Heart left ventricle (tissue), 16 donors: Measurements from ENCODE around the gene PGF. TPM values are rescaled to one million over a fixed set of nuclear protein-coding genes. Genes with fewer than 3 reads are reported as not detected.

ENCODE experiments used
- ATAC-seq, 4 donors: fragments of 200-7000 bp; cut with Tn5 transposase; one replicate each; pipeline ENCODE4 v1.9.1; 2020 to 2022; ENCODE audit warnings: moderate library complexity in 4 of 4, mild to moderate bottlenecking in 3 of 4, moderate number of reproducible peaks in 1 of 4
- DNase-seq, 5 donors: peaks; one replicate each; pipeline ENCODE4 v3.0.0-alpha.2; 2020
- H3K27ac ChIP-seq, 12 donors: fragments of 200-600 bp; sonication (generic) in 4 of 12; one replicate each; pipeline versions ENCODE4 v1.5.0 to v1.8.0; 2016 to 2022; ENCODE audit warnings: mild to moderate bottlenecking in 2 of 12
- H3K27me3 ChIP-seq, 9 donors: fragments of 200-600 bp; sonication (generic) in 2 of 9; one replicate each; pipeline versions ENCODE4 v1.5.1 to v1.8.0; 2016 to 2022; ENCODE audit warnings: mild to moderate bottlenecking in 3 of 9
- H3K36me3 ChIP-seq, 9 donors: fragments of 200-600 bp; sonication (generic) in 2 of 9; one replicate each; pipeline versions ENCODE4 v1.5.0 to v1.8.0; 2018 to 2022; ENCODE audit warnings: mild to moderate bottlenecking in 2 of 9
- H3K4me1 ChIP-seq, 12 donors: fragments of 200-600 bp; sonication (generic) in 4 of 12; one replicate each; pipeline versions ENCODE4 v1.5.0 to v1.8.0; 2016 to 2022; ENCODE audit warnings: mild to moderate bottlenecking in 3 of 12
- H3K4me3 ChIP-seq, 12 donors: fragments of 200-600 bp; sonication (generic) in 4 of 12; one replicate each; pipeline versions ENCODE4 v1.5.0 to v1.8.0; 2017 to 2022; ENCODE audit warnings: mild to moderate bottlenecking in 9 of 12, moderate library complexity in 4 of 12
- H3K9me3 ChIP-seq, 12 donors: fragments of 200-600 bp; sonication (generic) in 4 of 12; one replicate each; pipeline versions ENCODE4 v1.5.0 to v1.8.0; 2016 to 2022; ENCODE audit warnings: mild to moderate bottlenecking in 1 of 12
- CTCF ChIP-seq, 12 donors: fragments of 200-600 bp; sonication (generic) in 4 of 12; IDR thresholded peaks; one replicate each; pipeline versions ENCODE4 v1.5.0 to v1.8.0; 2018 to 2022; ENCODE audit warnings: antibody characterized with exemption in 12 of 12, mild to moderate bottlenecking in 5 of 12
- POLR2A ChIP-seq, 2 donors: fragments of 450-650 bp; IDR thresholded peaks; one replicate each; pipeline ENCODE4 v1.6.1; 2017; ENCODE audit warnings: antibody characterized with exemption in 2 of 2, mild to moderate bottlenecking in 2 of 2, moderate library complexity in 2 of 2
- WGBS, 4 donors: extraction: QIAGEN DNeasy Blood & Tissue Kit in 2 of 4; methylation state at CpG; one replicate each; pipeline versions ENCODE4 v1.1.5 to v1.1.7; 2013 to 2018; 5-methylcytosine and 5-hydroxymethylcytosine counted together
- intact Hi-C, 10 donors: fragments of 100-400 bp; cut with DNase I; formaldehyde crosslinking; loops; one replicate each; pipeline versions ENCODE4 v1.11.1 to v1.14.2; 2022
- polyA plus RNA-seq, 2 donors: library from polyadenylated mRNA; stranded (reverse); fragments of 200-250 nt; gene quantifications; one replicate each; pipeline ENCODE4 v1.2.3, GENCODE V29; 2013
- total RNA-seq, 9 donors: library from RNA; depleted of rRNA in 2 of 9; stranded (reverse); fragments of >200 nt in 2 of 9; fragmentation: NEBNext Ultra II Directional in 3 of 9; extraction: Animal tissue kit (Norgen Biotek cat#: 25700) in 3 of 9; gene quantifications; one replicate each; pipeline versions ENCODE4 v1.1.0 to v1.2.4, GENCODE V29; 2016 to 2023
- donor health status: ischemic (EF 13 %, LVEDD 7.1; RV severe dilation, severe dysfunction).
- donor health status: healthy with polysubstance abuse.
- donor health status: DM: no; HTN: yes; CAD: no.
- donor health status: DM: no; HTN: no; CAD: no.
- donor health status: ischemic (EF 25% LVEDD 6.9; RV normal size, moderate dysfunction).
- donor health status: ischemic (EF 25% LVEDD 5.7; RV mildly dilated, moderate dysfunction).
- donor health status: healthy.
- donor health status: DM: yes; HTN: yes; CAD: no.
- donor health status: ischemic (EF 35%, LVEDD 5.7; RV mildly dilated, moderate dysfunction).
- donor health status: nonischemic (EF 11% LVEDD 7.7; RV severe dilation, severe dysfunction).
- donor health status: DM: yes; HTN: yes; CAD: no.
- donor health status: PGD.
- donor health status: ischemic (EF 29% LVEDD 5.4; RV normal size, mild dysfunction).
- donor health status: nonischemic (EF 23%, LVEDD 6.1; RV moderate dilation, normal function).

The PGF gene
- total and polyA plus RNA-seq, 11 donors: 4.1 to 30.4 (median 5.9) TPM

GRCh38 chr14:74942608-74943007 lies 12.8 kb downstream of the PGF start:
- Histone ChIP-seq H3K36me3 (peaks cover 0 to 33% (median 15%) of the 10 kb centered on the region in 9 donors), H3K27me3 (no peaks in the 10 kb centered on the region), H3K4me3 (peak overlapping the region in 1 of 12 donors; percentile 41), H3K4me1 (peaks cover 0 to 69% (median 52%) of the 10 kb centered on the region in 12 donors), H3K9me3 (no peaks in the 10 kb centered on the region), H3K27ac (peak overlapping the region; percentile 59 to 94 (median 83))
- WGBS, 4 donors: 91 to 93% (median 92%) methylated on average over 10 to 11 of the region's 11 CpGs
- TF ChIP-seq POLR2A (IDR thresholded peaks at IDR 0.05) (no peak), CTCF (IDR thresholded peaks at IDR 0.05) (no peak)
- intact Hi-C loops: loop anchor here in 5 of 10 donors (5.0 to 10.0 kb wide), 4 partner anchors 62 to 142 kb away; partner anchors contain the start of genes ACYP1 (in 1 of the 5), EIF2B2 (in 1 of the 5) and ZC2HC1C (in 1 of the 5)
- no peak for ATAC-seq
- DNase-seq: peak in 1 of 5 donors; percentile 63

- DNase-seq: peak in 1 of 5 donors; percentile 67
- peak overlapping the region; percentile 59 to 94 (median 83) for H3K27ac ChIP-seq
- no peaks in the 10 kb centered on the region for H3K9me3 ChIP-seq
- ATAC-seq: no peak
- WGBS, 4 donors: 76 to 89% (median 83%) methylated on average over 12 of the region's 12 CpGs
- intact Hi-C loops: loop anchor here in 5 of 10 donors (5.0 to 10.0 kb wide), 4 partner anchors 63 to 143 kb away; partner anchors contain the start of genes ACYP1 (in 1 of the 5), EIF2B2 (in 1 of the 5) and ZC2HC1C (in 1 of the 5)
- H3K4me1 ChIP-seq: peaks cover 0 to 69% (median 51%) of the 10 kb centered on the region in 12 donors
- H3K4me3 ChIP-seq: peak overlapping the region in 1 of 12 donors; percentile 41
- TF ChIP-seq POLR2A (IDR thresholded peaks at IDR 0.05): no peak
- TF ChIP-seq CTCF (IDR thresholded peaks at IDR 0.05): no peak
- no peaks in the 10 kb centered on the region for H3K27me3 ChIP-seq
- peaks cover 0 to 30% (median 10%) of the 10 kb centered on the region in 9 donors for H3K36me3 ChIP-seq
Observed at GRCh38 chr14:74942181-74942580, 13.2 kb downstream of the PGF start.

GRCh38 chr14:74941676-74942097 lies 13.7 kb downstream of the PGF start:
- ATAC-seq (peak; percentile 11 to 57 (median 44)), DNase-seq (peak; percentile 63 to 85 (median 76))
- Histone ChIP-seq H3K4me1 (peaks cover 0 to 64% (median 47%) of the 10 kb centered on the region in 12 donors), H3K36me3 (peaks cover 0 to 27% (median 9%) of the 10 kb centered on the region in 9 donors), H3K9me3 (no peaks in the 10 kb centered on the region), H3K27ac (peak overlapping the region; percentile 59 to 94 (median 83)), H3K27me3 (no peaks in the 10 kb centered on the region), H3K4me3 (peak overlapping the region in 1 of 12 donors; percentile 41)
- WGBS, 4 donors: 21 to 28% (median 27%) methylated on average over 12 to 13 of the region's 13 CpGs
- intact Hi-C loops: loop anchor here in 7 of 10 donors (1.0 to 10.0 kb wide), 6 partner anchors 36 to 143 kb away; partner anchors contain the start of genes ZC2HC1C (in 2 of the 7), ACYP1 (in 1 of the 7) and EIF2B2 (in 1 of the 7)
- TF ChIP-seq CTCF (IDR thresholded peaks at IDR 0.05) (no peak), POLR2A (IDR thresholded peaks at IDR 0.05) (no peak)

GRCh38 chr14:74940956-74941565 lies 14.3 kb downstream of the PGF start:
- Histone ChIP-seq H3K36me3 (peaks cover 0 to 27% (median 7%) of the 10 kb centered on the region in 9 donors), H3K9me3 (no peaks in the 10 kb centered on the region), H3K27ac (peak overlapping the region; percentile 59 to 94 (median 83)), H3K4me3 (peak overlapping the region in 1 of 12 donors; percentile 41), H3K27me3 (no peaks in the 10 kb centered on the region), H3K4me1 (peaks cover 0 to 57% (median 43%) of the 10 kb centered on the region in 12 donors)
- DNase-seq: peak in 1 of 5 donors; percentile 44
- peak in 1 of 4 donors; percentile 32 for ATAC-seq
- TF ChIP-seq CTCF (IDR thresholded peaks at IDR 0.05) (no peak), POLR2A (IDR thresholded peaks at IDR 0.05) (no peak)
- intact Hi-C loops: loop anchor here in 7 of 10 donors (1.0 to 10.0 kb wide), 6 partner anchors 36 to 144 kb away; partner anchors contain the start of genes ZC2HC1C (in 2 of the 7), ACYP1 (in 1 of the 7) and EIF2B2 (in 1 of the 7)
- 72 to 80% (median 77%) methylated on average over 17 to 18 of the region's 18 CpGs for WGBS, 4 donors
